Astrocyte (in vitro differentiated cells and primary cell): ENCODE results near the gene BRMS1. TPM values are rescaled to one million over a fixed set of nuclear protein-coding genes. Genes with fewer than 3 reads are reported as not detected.

Experiments used
- DNase-seq: peaks from one replicate; pipeline ENCODE4 v3.0.0-alpha.2; 2010; ENCODE audit warnings: low read depth
- FAIRE-seq: peaks from 2 replicates; lab custom pipeline; 2011; peaks lifted over from hg19 to GRCh38; lab: Jason Lieb, UNC
- H2AFZ ChIP-seq: 2 replicates; pipeline ENCODE4 v1.6.0; 2012; ENCODE audit warnings: low read depth, low read length, inconsistent platforms
- H3K27ac ChIP-seq: 2 replicates; pipeline ENCODE4 v1.5.1; 2011; ENCODE audit warnings: low read depth, low read length, inconsistent platforms
- H3K27me3 ChIP-seq: 2 replicates; pipeline ENCODE4 v1.6.0; 2011; ENCODE audit warnings: low read length, inconsistent platforms; ENCODE audit not compliant: insufficient read depth
- H3K36me3 ChIP-seq: 2 replicates; pipeline ENCODE4 v1.5.1; 2011; ENCODE audit warnings: low read length, inconsistent platforms; ENCODE audit not compliant: insufficient read depth
- H3K4me1 ChIP-seq: 2 replicates; pipeline ENCODE4 v1.5.1; 2011; ENCODE audit warnings: low read length, inconsistent platforms; ENCODE audit not compliant: insufficient read depth
- H3K4me2 ChIP-seq: 2 replicates; pipeline ENCODE4 v1.6.0; 2012; ENCODE audit warnings: low read length, inconsistent platforms
- H3K4me3 ChIP-seq: 2 replicates; pipeline ENCODE4 v1.5.1; 2011; ENCODE audit warnings: low read depth, mild to moderate bottlenecking, low read length, inconsistent platforms; ENCODE audit not compliant: insufficient read depth
- H3K79me2 ChIP-seq: 2 replicates; pipeline ENCODE4 v1.6.0; 2012; ENCODE audit warnings: mild to moderate bottlenecking, low read length, inconsistent platforms; ENCODE audit not compliant: insufficient read depth
- H3K9ac ChIP-seq: 2 replicates; pipeline ENCODE4 v1.6.0; 2012; ENCODE audit warnings: mild to moderate bottlenecking, low read length, inconsistent platforms
- H3K9me3 ChIP-seq: 2 replicates; pipeline ENCODE4 v1.5.1; 2012; ENCODE audit warnings: low read depth, mild to moderate bottlenecking, low read length, inconsistent platforms; ENCODE audit not compliant: insufficient read depth
- H4K20me1 ChIP-seq: 2 replicates; pipeline ENCODE4 v1.6.0; 2012; ENCODE audit warnings: low read length, inconsistent platforms; ENCODE audit not compliant: insufficient read depth
- H3K27ac Mint-ChIP-seq: one replicate; pipeline ENCODE4 v1.8.0; 2021; ENCODE audit warnings: mild to moderate bottlenecking, mixed read lengths; ENCODE audit not compliant: unreplicated experiment
- H3K27me3 Mint-ChIP-seq: one replicate; pipeline ENCODE4 v1.8.0; 2021; ENCODE audit warnings: low read depth, mixed read lengths; ENCODE audit not compliant: unreplicated experiment
- H3K36me3 Mint-ChIP-seq: one replicate; pipeline ENCODE4 v1.8.0; 2021; ENCODE audit warnings: low read depth, mixed read lengths; ENCODE audit not compliant: unreplicated experiment
- H3K4me1 Mint-ChIP-seq: one replicate; pipeline ENCODE4 v1.8.0; 2021; ENCODE audit warnings: low read depth, mixed read lengths; ENCODE audit not compliant: unreplicated experiment
- H3K4me3 Mint-ChIP-seq: one replicate; pipeline ENCODE4 v1.8.0; 2021; ENCODE audit warnings: mild to moderate bottlenecking, moderate library complexity, mixed read lengths; ENCODE audit not compliant: unreplicated experiment
- H3K9me3 Mint-ChIP-seq: one replicate; pipeline ENCODE4 v1.8.0; 2021; ENCODE audit warnings: mild to moderate bottlenecking, mixed read lengths; ENCODE audit not compliant: unreplicated experiment
- EZH2 ChIP-seq: IDR thresholded peaks from 2 replicates; pipeline ENCODE4 v1.6.1; 2012; ENCODE audit warnings: mild to moderate bottlenecking, low read length, inconsistent platforms; ENCODE audit not compliant: insufficient read depth
- total RNA-seq: library from RNA; stranded (reverse); gene quantifications from 2 replicates; pipeline ENCODE4 v1.2.1, GENCODE V29; 2021
- TF ChIP-seq, protein P1 (sequence below): IDR thresholded peaks from 2 replicates; pipeline ENCODE4 v1.5.1; 2011; ENCODE audit warnings: low read depth, mild to moderate bottlenecking, inconsistent platforms, low read length, moderate library complexity; ENCODE audit not compliant: insufficient read depth

BRMS1 gene
- total RNA-seq, 1 donor from 2014 or later: 47.8 TPM

DNA sequence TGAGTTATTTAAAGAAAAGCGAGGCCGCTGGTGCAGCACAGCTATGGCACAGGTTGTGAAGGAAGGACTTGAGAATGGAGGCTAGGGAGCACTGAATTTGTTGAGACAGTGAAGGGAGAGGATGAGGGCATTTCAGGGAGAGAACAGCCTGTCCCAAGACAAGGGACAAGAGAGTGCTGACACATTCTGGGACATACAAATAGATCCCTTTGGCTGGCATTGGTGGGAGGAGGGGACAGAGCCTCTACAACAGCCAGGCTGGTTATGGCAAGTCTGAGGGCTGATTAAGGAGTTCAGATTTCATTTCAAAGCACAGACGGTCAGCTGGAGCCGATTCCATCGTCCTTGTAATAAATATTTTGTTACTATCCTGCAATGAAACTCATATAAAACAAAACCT lies 28.4 kb upstream of the BRMS1 start:
- Mint-ChIP-seq H3K4me1 (peaks cover 10% of the 10 kb centered on the region), H3K27ac (no peak overlapping the region), H3K36me3 (no peaks in the 10 kb centered on the region), H3K27me3 (no peaks in the 10 kb centered on the region), H3K9me3 (no peaks in the 10 kb centered on the region), H3K4me3 (no peak overlapping the region)
- H3K79me2 ChIP-seq: no peaks in the 10 kb centered on the region
- FAIRE-seq (no peak), DNase-seq (no peak)
- TF ChIP-seq EZH2: no peak
- TF ChIP-seq, protein P1, sequence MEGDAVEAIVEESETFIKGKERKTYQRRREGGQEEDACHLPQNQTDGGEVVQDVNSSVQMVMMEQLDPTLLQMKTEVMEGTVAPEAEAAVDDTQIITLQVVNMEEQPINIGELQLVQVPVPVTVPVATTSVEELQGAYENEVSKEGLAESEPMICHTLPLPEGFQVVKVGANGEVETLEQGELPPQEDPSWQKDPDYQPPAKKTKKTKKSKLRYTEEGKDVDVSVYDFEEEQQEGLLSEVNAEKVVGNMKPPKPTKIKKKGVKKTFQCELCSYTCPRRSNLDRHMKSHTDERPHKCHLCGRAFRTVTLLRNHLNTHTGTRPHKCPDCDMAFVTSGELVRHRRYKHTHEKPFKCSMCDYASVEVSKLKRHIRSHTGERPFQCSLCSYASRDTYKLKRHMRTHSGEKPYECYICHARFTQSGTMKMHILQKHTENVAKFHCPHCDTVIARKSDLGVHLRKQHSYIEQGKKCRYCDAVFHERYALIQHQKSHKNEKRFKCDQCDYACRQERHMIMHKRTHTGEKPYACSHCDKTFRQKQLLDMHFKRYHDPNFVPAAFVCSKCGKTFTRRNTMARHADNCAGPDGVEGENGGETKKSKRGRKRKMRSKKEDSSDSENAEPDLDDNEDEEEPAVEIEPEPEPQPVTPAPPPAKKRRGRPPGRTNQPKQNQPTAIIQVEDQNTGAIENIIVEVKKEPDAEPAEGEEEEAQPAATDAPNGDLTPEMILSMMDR: no peak
- H4K20me1 ChIP-seq: no peaks in the 10 kb centered on the region
- H3K4me2 ChIP-seq: no peak overlapping the region
- no peak overlapping the region for H3K9ac ChIP-seq
- H3K27me3 ChIP-seq: peaks cover 16% of the 10 kb centered on the region
- H3K4me3 ChIP-seq: no peak overlapping the region
- H3K9me3 ChIP-seq: no peaks in the 10 kb centered on the region
- peaks cover 12% of the 10 kb centered on the region for H3K4me1 ChIP-seq
- no peaks in the 10 kb centered on the region for H3K36me3 ChIP-seq
- no peak overlapping the region for H2AFZ ChIP-seq
- H3K27ac ChIP-seq: no peak overlapping the region

DNA sequence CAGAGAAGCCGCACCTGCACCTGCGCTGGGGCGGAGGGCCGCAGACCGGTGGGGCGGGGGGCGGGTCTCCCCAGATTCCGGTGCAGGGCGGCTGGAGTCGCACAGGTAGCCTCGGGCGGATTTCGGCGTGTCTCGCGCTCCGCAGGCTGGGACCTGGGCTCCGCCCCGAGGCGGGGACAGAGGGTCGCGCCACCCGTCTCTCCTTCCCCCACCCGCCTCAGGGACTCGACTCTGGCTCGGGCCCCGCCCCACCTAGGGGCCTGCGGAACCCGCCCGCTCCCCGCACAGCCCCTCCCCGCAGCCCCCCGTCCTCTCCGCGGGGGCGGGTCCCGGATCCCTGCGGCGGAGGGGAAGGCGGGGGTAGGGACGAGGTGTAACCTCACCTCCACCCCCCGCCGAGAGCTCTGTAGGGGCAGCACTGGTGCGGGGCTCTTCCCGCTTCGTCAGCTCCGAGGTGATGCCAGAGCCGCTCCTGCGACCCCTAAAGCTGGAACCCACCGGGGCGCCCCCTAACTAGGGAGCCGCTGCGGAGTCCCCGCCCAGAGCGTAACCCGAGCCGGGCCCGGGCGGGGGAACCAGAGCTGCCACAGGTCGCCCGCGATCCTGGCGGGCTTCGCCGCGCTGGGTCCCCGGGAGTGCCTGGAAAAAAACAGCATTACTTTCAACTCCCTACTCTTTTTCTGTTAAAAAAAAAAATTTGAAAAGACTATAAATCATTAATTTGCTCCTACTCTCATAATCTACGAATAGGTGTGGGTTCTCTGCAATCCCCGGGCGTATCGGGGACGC lies 26.9 kb upstream of the BRMS1 start, which contains the start of gene SLC29A2:
Gene SLC29A2 (minus strand): TSS at position 134 of the 789 bp plus-strand sequence. CDS start 169 bp downstream, outside the sequence.
- Mint-ChIP-seq H3K4me1 (peaks cover 10% of the 10 kb centered on the region), H3K36me3 (peaks cover 5% of the 10 kb centered on the region), H3K27ac (peak within 1 kb of the TSS; percentile 12), H3K4me3 (peak within 1 kb of the TSS; percentile 88), H3K9me3 (no peaks in the 10 kb centered on the region), H3K27me3 (no peaks in the 10 kb centered on the region)
- Histone ChIP-seq H2AFZ (peak within 1 kb of the TSS; percentile 57), H3K27ac (no peak within 1 kb of the TSS), H3K4me3 (peak within 1 kb of the TSS; percentile 52), H3K9ac (peak within 1 kb of the TSS; percentile 46), H3K4me1 (peaks cover 12% of the 10 kb centered on the region), H4K20me1 (no peaks in the 10 kb centered on the region), H3K27me3 (peaks cover 16% of the 10 kb centered on the region), H3K79me2 (no peaks in the 10 kb centered on the region), H3K4me2 (peak within 1 kb of the TSS; percentile 89), H3K36me3 (no peaks in the 10 kb centered on the region), H3K9me3 (no peaks in the 10 kb centered on the region)
- FAIRE-seq (no peak), DNase-seq (no peak)
- TF ChIP-seq, protein P1: no peak
- TF ChIP-seq EZH2: peak; percentile 45
